ENCODE results near the gene SEL1L3. TPM values are rescaled to one million over a fixed set of nuclear protein-coding genes. Genes with fewer than 3 reads are reported as not detected.

Gene SEL1L3
- total RNA-seq, 1 experiment from 2014 or later, result 48.3 TPM

GRCh38 chr4:25911356-25911755 is 48.6 kb upstream of the SEL1L3 start:
- no peak overlapping the region for H3K4ac ChIP-seq (ENCODE audit: low read depth, low read length)
- H4K8ac ChIP-seq (replicated peaks; ENCODE audit: insufficient read length, low read depth, low read length), result no peak overlapping the region
- no peak overlapping the region for H3K23ac ChIP-seq (ENCODE audit: insufficient read length, low read depth, low read length)
- no peak overlapping the region for H2BK5ac ChIP-seq (ENCODE audit: insufficient read length, low read length)
- no peak overlapping the region for H4K91ac ChIP-seq (ENCODE audit: insufficient read length, low read depth, low read length)
- H3T11ph ChIP-seq (ENCODE audit: low read length), result no peak overlapping the region
- H2AFZ ChIP-seq (ENCODE audit: low read length), result no peak overlapping the region
- Mint-ChIP-seq H3K4me1 (peaks cover 15 to 18% of the 10 kb centered on the region in 2 experiments), H3K27ac (no peak overlapping the region), H3K4me3 (no peak overlapping the region), H3K36me3 (ENCODE audit: insufficient read depth in 1 of 3, low read depth in 3 of 3) (peaks cover 4% of the 10 kb centered on the region in 3 experiments; a peak in 3 of 7 replicates), H3K27me3 (ENCODE audit: low read depth) (peaks cover 29% of the 10 kb centered on the region), H3K9me3 (peaks cover 3 to 10% of the 10 kb centered on the region in 2 experiments; a peak in 4 of 5 replicates)
- H3K27me3 ChIP-seq (ENCODE audit: insufficient read depth, low read length), result no peaks in the 10 kb centered on the region; the same call in 1 of the 2 replicates
- no peaks in the 10 kb centered on the region for H4K20me1 ChIP-seq (ENCODE audit: control insufficient read depth, insufficient read depth, insufficient read length)
- H2BK120ac ChIP-seq (ENCODE audit: low read depth, low read length, poor library complexity, severe bottlenecking), result no peak overlapping the region
- no peak overlapping the region for H2BK15ac ChIP-seq (ENCODE audit: low read depth, low read length)
- H2BK12ac ChIP-seq (ENCODE audit: insufficient read length, low read depth, low read length), result no peak overlapping the region
- H3K79me1 ChIP-seq (ENCODE audit: insufficient read depth, low read depth, low read length, poor library complexity, severe bottlenecking), result no peaks in the 10 kb centered on the region
- no peaks in the 10 kb centered on the region for H3K79me2 ChIP-seq (ENCODE audit: insufficient read depth, low read length)
- DNase-seq, result no peak
- no peaks in the 10 kb centered on the region for H3K9me3 ChIP-seq (ENCODE audit: control insufficient read depth, low read depth, low read length)
- peaks cover 9% of the 10 kb centered on the region for H3K23me2 ChIP-seq (ENCODE audit: insufficient read length, low read depth, low read length, poor library complexity, severe bottlenecking)
- H3K14ac ChIP-seq (ENCODE audit: insufficient read depth, low read length), result no peak overlapping the region
- no CpG with 5 or more reads among the region's 6 CpGs for WGBS (ENCODE audit: extremely low coverage, insufficient read length, low lambda C conversion rate)
- H3K4me1 ChIP-seq (ENCODE audit: insufficient read depth, low read length), result no peaks in the 10 kb centered on the region
- H3K9ac ChIP-seq (ENCODE audit: extremely low read depth, insufficient read length, low read length), result no peak overlapping the region
- H3K56ac ChIP-seq (ENCODE audit: insufficient read length, low read depth, low read length), result no peak overlapping the region
- no peak for TF ChIP-seq CTCF (conservative IDR thresholded peaks at IDR 0.05)
- H2AK5ac ChIP-seq (ENCODE audit: insufficient read length, low read length), result no peak overlapping the region
- no peak overlapping the region for H3K4me2 ChIP-seq (ENCODE audit: insufficient read depth, insufficient read length, low read length)
- H3K27ac ChIP-seq (ENCODE audit: insufficient read length, low read depth, low read length), result no peak overlapping the region
- no peak overlapping the region for H3K18ac ChIP-seq (ENCODE audit: insufficient read length, low read depth, low read length)
- H2BK20ac ChIP-seq (ENCODE audit: low read depth, low read length, poor library complexity, severe bottlenecking), result no peak overlapping the region
- H4K5ac ChIP-seq (ENCODE audit: insufficient read length, low read depth, low read length), result no peak overlapping the region

Data from H9 (cell line).